ENCODE measurements around the gene HCFC1R1. TPM values are rescaled to one million over a fixed set of nuclear protein-coding genes. Genes with fewer than 3 reads are reported as not detected.

Gene HCFC1R1
- total RNA-seq, 1 experiment from 2014 or later, result 75.4 TPM

GRCh38 chr16:3042376-3042775 is 18.6 kb upstream of the HCFC1R1 start:
- no peak overlapping the region for H3K27ac Mint-ChIP-seq (ENCODE audit: unreplicated experiment)
- H3K4me1 Mint-ChIP-seq (ENCODE audit: low read depth, unreplicated experiment), result peaks cover 9% of the 10 kb centered on the region
- no peak overlapping the region for H3K4me3 Mint-ChIP-seq (ENCODE audit: low read depth, unreplicated experiment)
- CTCF ChIA-PET, result interaction anchor here (0.6 to 1.3 kb wide), 6 partner anchors 10 to 747 kb away, joined by 4 read pairs; no protein-coding TSS in a partner anchor
- no TSS peak for BruUV-seq (replicated peaks)
- TF ChIP-seq, protein P1, sequence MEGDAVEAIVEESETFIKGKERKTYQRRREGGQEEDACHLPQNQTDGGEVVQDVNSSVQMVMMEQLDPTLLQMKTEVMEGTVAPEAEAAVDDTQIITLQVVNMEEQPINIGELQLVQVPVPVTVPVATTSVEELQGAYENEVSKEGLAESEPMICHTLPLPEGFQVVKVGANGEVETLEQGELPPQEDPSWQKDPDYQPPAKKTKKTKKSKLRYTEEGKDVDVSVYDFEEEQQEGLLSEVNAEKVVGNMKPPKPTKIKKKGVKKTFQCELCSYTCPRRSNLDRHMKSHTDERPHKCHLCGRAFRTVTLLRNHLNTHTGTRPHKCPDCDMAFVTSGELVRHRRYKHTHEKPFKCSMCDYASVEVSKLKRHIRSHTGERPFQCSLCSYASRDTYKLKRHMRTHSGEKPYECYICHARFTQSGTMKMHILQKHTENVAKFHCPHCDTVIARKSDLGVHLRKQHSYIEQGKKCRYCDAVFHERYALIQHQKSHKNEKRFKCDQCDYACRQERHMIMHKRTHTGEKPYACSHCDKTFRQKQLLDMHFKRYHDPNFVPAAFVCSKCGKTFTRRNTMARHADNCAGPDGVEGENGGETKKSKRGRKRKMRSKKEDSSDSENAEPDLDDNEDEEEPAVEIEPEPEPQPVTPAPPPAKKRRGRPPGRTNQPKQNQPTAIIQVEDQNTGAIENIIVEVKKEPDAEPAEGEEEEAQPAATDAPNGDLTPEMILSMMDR (IDR thresholded peaks at IDR 0.05; ENCODE audit: unreplicated experiment), result no peak
- peaks cover 18% of the 10 kb centered on the region for H3K36me3 Mint-ChIP-seq (ENCODE audit: insufficient read depth, unreplicated experiment)
- no peaks in the 10 kb centered on the region for H3K9me3 Mint-ChIP-seq (ENCODE audit: low read depth, unreplicated experiment)
- intact Hi-C loops (cut with micrococcal nuclease; ENCODE audit: unreplicated experiment), result no loop called here
- no peak for DNase-seq
- H3K27me3 Mint-ChIP-seq (ENCODE audit: unreplicated experiment), result peaks cover 35% of the 10 kb centered on the region

DNA sequence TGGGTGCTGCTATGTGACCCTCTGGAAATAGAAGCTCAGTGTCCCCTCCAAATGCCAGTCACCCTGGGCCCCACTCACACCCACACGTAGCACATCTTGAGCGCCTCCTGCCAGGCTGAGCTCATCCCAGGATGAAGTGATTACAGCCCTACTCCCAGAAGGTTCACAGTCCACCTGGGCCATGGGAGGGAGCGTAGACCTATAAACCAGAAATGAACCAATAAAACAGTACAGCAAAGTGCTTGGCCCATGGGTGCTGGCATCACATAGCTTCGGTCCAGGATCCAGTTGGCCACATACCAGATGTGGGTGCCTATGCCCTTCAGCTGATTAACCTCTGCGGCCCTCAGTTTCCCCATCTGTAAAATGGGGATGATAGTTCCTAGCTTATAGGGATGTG is 15.2 kb upstream of the HCFC1R1 start:
- CTCF ChIA-PET, result interaction anchor here (0.5 to 2.3 kb wide), 7 partner anchors 7 to 122 kb away, joined by 3 to 10 read pairs (median 3); no protein-coding TSS in a partner anchor
- intact Hi-C loops (cut with micrococcal nuclease; ENCODE audit: unreplicated experiment), result no loop called here
- Mint-ChIP-seq H3K9me3 (ENCODE audit: low read depth, unreplicated experiment) (no peaks in the 10 kb centered on the region), H3K27ac (ENCODE audit: unreplicated experiment) (peak overlapping the region; percentile 35), H3K36me3 (ENCODE audit: insufficient read depth, unreplicated experiment) (peaks cover 34% of the 10 kb centered on the region), H3K4me1 (ENCODE audit: low read depth, unreplicated experiment) (peaks cover 9% of the 10 kb centered on the region), H3K4me3 (ENCODE audit: low read depth, unreplicated experiment) (peak overlapping the region; percentile 74), H3K27me3 (ENCODE audit: unreplicated experiment) (peaks cover 7% of the 10 kb centered on the region)
- DNase-seq, result no peak
- TF ChIP-seq, protein P1 (IDR thresholded peaks at IDR 0.05; ENCODE audit: unreplicated experiment), result no peak
- no TSS peak for BruUV-seq (replicated peaks)

- TF ChIP-seq, protein P1 (IDR thresholded peaks at IDR 0.05; ENCODE audit: unreplicated experiment), result no peak
- Mint-ChIP-seq H3K27ac (ENCODE audit: unreplicated experiment) (peak overlapping the region; percentile 35), H3K36me3 (ENCODE audit: insufficient read depth, unreplicated experiment) (peaks cover 36% of the 10 kb centered on the region), H3K27me3 (ENCODE audit: unreplicated experiment) (peaks cover under 1% of the 10 kb centered on the region), H3K9me3 (ENCODE audit: low read depth, unreplicated experiment) (no peaks in the 10 kb centered on the region), H3K4me1 (ENCODE audit: low read depth, unreplicated experiment) (peaks cover 9% of the 10 kb centered on the region), H3K4me3 (ENCODE audit: low read depth, unreplicated experiment) (peak overlapping the region; percentile 74)
- BruUV-seq (replicated peaks), result no TSS peak
- intact Hi-C loops (cut with micrococcal nuclease; ENCODE audit: unreplicated experiment), result no loop called here
- CTCF ChIA-PET, result interaction anchor here (0.7 to 2.3 kb wide), 6 partner anchors 10 to 120 kb away, joined by 3 to 10 read pairs (median 5); no protein-coding TSS in a partner anchor
- peak; percentile 79 for DNase-seq
Observed at GRCh38 chr16:3038256-3038655, 14.5 kb upstream of the HCFC1R1 start.

DNA sequence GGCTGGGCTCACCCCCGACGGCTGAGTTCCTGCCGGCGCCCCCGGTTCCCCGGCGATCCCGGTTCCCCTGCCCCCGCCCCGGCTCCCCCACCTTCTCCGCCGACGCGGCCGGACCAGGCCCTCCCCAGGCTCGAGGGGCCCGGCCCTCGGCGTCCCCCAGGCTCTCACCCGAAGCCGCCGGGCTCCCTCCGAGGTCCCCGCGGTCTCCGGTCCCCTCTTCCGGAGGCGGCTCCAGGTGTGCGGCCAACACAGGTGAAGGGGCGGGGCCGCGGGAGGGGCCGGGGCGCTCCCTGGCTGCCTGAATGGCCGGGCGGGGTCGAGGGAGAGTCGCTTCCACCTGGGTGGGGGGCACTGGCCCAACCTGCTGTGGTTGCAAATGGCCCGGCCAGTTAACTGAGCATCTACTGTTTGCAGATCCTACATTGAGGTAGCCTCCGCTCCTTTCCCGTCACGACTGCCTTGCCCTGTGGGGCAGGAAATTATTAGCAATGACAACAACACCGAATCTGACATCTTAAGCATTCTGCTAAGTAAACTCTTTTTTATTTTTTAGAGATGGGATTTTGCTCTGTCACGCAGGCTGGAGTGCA is 13.1 kb upstream of the HCFC1R1 start, which contains the start of gene BICDL2:
Gene BICDL2, minus strand, starts transcription at position 219 of the 590 bp plus-strand sequence. CDS start 1,448 bp downstream, outside the sequence.
- H3K4me1 Mint-ChIP-seq (ENCODE audit: low read depth, unreplicated experiment), result peaks cover 9% of the 10 kb centered on the region
- intact Hi-C loops (cut with micrococcal nuclease; ENCODE audit: unreplicated experiment), result no loop called here
- no peaks in the 10 kb centered on the region for H3K9me3 Mint-ChIP-seq (ENCODE audit: low read depth, unreplicated experiment)
- BruUV-seq (replicated peaks), result no TSS peak
- H3K27ac Mint-ChIP-seq (ENCODE audit: unreplicated experiment), result peak within 1 kb of the TSS; percentile 38
- H3K27me3 Mint-ChIP-seq (ENCODE audit: unreplicated experiment), result no peaks in the 10 kb centered on the region
- TF ChIP-seq, protein P1 (IDR thresholded peaks at IDR 0.05; ENCODE audit: unreplicated experiment), result no peak
- peak within 1 kb of the TSS; percentile 74 for H3K4me3 Mint-ChIP-seq (ENCODE audit: low read depth, unreplicated experiment)
- peaks cover 40% of the 10 kb centered on the region for H3K36me3 Mint-ChIP-seq (ENCODE audit: insufficient read depth, unreplicated experiment)
- DNase-seq, result peak; percentile 86
- CTCF ChIA-PET, result no interaction called here

Measured in Calu3 (cell line).